Measurements from ENCODE around the gene XIRP2.

XIRP2 gene

DNA sequence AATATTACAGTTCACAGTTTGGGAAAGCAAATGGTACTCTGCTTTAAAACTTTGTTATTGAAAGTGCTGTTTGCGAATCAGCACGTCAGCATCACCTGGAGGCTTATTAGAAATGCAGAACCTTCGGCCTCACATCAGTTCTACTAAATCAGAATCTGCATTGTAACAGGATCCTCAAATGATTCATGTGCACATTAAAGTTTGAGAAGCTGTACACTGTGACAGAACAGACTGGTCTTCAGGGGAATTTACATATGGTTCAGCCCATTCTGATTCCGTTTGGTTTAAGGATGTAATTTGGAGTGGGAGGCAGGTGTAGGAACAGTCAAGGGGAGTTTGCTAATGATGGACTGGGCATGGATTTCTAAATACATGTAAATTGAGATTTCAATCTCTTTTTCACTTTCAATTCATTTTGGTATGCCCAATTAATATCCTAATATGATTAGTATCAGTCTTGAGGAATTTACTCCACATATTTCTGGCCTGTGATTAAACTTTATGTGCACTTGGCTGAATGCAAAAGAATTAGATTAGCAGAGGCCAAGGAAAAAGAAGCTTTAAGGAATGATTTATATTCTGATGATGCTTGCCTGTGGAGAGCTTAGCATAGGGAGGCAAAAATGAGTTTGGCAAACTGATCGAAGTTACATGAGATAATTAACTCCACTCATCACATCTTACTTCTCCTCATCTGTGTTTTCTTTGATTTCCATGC, 248.8 kb downstream of the XIRP2 start:
- no peak for DNase-seq

GRCh38 chr2:167140330-167140729, 252.1 kb downstream of the XIRP2 start:
- no peak for DNase-seq

DNA sequence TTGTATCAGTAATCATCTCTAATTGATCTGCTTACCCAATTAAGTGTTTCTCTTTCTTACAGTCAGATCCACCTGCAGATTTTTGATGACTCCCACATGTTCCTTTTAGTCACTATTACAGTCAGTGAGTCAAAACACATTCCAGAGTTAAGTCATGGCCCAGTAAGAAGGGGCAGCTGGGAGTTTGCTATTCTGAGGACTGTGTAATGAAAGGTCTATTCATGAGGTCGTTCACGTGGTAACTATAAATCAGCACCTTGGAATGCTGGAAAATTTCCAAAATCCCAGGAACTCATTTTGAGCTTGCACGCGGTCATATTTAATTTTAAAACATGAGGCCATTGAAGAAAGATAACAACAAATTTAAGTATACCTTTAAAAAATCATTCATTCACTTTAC, 252.5 kb downstream of the XIRP2 start:
- no peak for DNase-seq

DNA sequence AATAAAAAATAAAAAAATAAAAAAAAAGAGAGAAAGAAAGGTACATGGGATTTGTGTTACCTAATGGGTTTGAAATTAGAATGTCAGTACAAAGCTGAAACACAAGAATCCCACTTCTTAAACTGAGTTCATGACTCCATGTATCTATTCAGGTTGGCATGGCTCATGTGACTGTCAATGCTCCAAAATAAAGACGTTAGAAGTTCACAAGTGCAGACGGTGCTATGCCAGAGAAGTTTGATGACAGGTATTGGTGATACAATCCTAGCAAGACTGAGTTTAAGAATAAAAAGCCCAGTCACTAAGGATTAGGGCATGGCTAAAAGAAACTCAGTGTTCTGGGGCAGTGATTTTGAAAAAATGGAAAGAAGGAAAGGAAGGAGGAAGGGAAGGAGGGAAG, 254.3 kb downstream of the XIRP2 start:
- no peak for DNase-seq

DNA sequence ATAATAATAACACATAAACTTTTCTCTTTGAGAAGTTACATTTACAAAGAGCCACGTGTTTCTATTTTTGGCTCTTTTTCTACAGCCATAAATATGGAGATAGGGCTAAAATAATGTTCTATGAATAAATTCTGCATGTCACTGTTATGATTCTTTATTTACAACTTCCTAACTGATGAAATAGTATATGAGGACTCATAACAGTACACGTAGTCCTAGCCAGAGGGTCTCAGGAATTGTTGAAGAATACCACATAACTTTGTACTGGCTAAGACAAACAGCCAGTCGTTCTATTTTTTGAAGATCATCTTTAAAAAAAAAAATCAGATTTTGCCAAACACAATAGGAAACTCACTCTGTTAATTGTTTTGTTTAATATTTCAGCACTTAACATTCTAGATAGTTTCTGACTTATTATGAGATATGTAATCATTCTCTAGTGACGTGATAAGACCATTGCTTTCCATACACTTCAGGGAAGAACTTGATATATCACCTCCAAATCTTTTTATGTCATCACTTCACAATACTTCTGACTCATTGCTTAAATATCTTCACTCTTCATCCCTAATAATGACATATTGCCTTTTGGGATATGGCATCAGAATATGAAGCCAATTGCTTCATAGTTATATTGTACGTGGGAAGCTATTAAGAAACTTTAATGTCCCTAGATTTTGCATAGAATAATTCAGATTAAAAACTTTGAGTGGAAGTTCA, 256.1 kb downstream of the XIRP2 start:
- no peak for DNase-seq

- no peak for DNase-seq
Observed at GRCh38 chr2:167147271-167147941, 259.1 kb downstream of the XIRP2 start.

DNA sequence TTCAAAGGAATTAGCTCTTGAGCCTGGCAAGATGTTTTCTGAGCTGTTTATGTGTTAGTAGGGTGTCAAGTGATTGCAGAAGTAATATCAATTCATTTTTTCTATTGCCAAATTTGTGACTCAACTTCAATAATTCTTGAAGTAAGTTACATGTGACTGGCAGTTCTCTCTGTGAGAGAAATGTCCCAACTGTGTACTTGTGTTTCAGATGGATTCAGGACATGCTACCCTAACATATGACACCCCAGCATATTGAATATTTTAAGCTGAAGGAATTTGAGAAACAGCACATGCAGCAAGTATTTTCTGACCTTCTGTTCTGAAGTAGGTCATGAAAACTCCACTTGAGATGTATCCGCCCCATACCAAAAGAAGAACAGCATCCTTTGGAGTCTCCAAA, 263.6 kb downstream of the XIRP2 start:
- DNase-seq: no peak

GRCh38 chr2:167157523-167157922, 269.2 kb downstream of the XIRP2 start:
- DNase-seq: no peak

- DNase-seq: no peak
Observed at GRCh38 chr2:167177196-167177595, 288.9 kb downstream of the XIRP2 start.

DNA sequence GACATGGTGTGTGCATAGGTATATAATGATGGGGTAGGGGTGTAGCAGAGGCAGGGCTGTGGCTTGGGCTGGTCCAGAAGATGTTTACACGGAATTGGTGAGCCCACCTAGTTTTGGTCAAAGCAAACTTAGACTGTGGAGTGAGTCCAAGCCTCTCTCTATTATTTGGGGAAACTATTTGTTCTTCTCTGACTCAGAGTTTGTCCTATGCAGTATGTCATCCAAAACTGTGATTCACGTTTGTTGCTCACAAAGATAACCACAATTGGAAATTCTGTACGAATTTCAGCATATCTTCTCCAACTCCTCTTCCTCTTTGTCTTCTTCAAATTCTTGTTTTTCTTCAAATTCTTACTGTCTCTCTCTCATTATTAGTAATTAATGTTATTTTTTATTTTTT, 292.9 kb downstream of the XIRP2 start:
- DNase-seq: no peak

DNA sequence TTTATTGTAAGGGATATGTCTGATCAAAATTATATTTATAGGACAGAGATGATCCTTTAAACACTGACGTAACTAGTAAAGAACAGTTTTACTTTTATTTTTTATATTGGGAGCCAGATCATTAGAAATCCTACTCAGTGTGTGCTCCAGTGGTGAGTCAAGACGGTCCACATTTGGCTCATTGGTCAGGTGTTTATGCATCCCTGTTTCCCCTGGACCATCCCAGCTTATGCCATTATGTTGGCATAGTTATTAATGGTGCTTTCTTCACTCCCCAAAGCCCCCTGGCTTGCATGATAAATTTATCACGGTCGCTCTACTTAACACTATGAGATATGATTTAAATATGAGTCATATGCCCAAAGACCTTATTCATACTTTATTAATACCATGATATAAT, 293.4 kb downstream of the XIRP2 start:
- DNase-seq: no peak

GRCh38 chr2:167182403-167182802, 294.1 kb downstream of the XIRP2 start:
- DNase-seq: no peak

DNA sequence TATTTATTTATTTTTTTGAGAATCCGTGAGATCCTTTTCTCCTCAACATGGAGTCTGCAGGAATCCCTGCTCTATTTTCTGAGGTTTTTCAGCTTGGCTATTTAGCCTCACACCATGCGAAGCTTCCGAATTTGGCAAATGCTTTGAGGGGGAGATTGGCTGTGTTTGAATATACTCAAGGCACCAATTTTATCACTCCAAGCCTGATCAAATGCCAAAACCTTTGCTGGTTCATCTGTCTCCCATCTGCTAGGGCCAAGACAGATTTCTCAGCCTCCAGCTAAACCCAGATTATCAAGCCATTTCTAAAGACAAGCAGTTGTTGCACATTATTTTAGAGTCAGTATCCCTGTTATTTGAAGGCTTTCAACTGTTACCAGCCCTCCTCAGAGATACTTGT, 295.7 kb downstream of the XIRP2 start:
- DNase-seq: no peak

- no peak for DNase-seq
Observed at GRCh38 chr2:167186465-167186864, 298.2 kb downstream of the XIRP2 start.

- no peak for DNase-seq
Observed at GRCh38 chr2:167187049-167187727, 298.9 kb downstream of the XIRP2 start.

DNA sequence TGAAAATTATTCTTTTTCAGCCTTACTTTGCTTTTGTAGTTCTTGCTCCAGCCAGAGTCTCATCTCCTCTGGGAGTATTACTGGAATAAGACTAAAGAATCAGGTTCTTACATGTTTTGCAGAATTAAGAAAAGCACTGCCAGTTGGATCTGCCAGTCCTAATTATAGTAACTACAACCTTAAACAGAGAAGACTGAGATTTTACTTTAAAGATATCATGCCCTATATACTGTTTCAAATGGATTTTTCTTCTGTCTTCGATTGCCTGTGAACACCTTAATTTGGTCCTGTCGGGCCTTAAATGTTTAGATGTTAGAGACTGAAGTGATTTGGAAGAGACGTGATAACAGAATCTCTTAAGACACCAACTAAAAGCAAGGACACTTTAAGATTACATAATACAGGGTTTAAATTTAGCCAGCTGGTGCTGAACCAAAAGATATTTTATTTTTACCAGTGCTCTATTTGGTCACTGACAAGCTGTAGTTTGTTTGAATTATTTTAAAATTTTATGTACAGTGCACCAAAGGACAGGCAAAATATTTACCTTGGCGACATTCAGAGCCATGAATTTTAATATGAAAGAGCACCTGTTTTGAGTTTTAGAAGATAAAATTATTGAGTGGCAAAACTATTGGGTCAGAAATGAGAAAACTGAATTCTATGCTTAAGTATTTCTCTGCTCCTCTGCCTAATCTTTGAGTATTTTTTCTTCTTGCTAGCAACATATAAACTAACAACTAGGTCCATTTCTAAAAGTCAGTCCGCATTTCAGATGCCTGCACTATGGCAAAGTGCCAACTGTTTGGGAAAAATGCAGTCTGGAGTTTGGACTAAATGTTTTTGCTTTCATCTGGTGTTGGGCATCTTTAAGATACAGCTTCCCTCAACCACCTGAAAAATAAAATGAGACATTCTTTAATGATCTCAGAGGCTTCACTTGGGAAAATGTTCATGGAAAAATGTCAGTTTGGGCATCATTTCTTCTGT, 300.0 kb downstream of the XIRP2 start:
- no peak for DNase-seq

GRCh38 chr2:167190053-167190452, 301.8 kb downstream of the XIRP2 start:
- DNase-seq: no peak

GRCh38 chr2:167191588-167191987, 303.3 kb downstream of the XIRP2 start:
- no peak for DNase-seq

DNA sequence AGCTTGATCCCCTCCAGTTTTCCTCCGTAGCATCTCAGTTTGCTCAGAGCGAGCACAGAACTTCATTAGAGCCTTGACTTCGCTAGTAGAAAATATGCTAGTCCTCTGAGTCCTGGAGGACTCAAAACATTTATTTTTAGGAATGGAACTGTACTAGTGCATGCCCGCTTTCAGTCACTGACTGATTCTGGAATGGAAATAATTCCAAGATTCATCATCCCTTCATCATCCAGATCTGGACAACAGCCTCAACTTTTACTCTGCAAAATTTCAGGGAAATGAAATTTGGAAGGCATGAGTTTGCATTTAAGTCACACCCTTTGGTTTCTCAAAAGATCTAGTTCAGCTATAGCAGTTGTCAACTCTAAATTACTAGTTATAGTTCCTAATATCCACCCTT, 304.6 kb downstream of the XIRP2 start:
- no peak for DNase-seq

- no peak for DNase-seq
Observed at GRCh38 chr2:167196461-167197252, 308.4 kb downstream of the XIRP2 start.

- no peak for DNase-seq
Observed at GRCh38 chr2:167198009-167198408, 309.7 kb downstream of the XIRP2 start.

Data from CD4-positive, alpha-beta T cell treated with Interleukin-1 beta for 1 hour (primary cell).